WTC11 (cell line): Measurements from ENCODE around the gene SMARCA2. TPM values are rescaled to one million over a fixed set of nuclear protein-coding genes. Genes with fewer than 3 reads are reported as not detected.
A peak's percentile ranks its signal among the peaks of the same experiment; 100 is the strongest.

Source experiments
- ATAC-seq: fragments of 200-7000 bp; cut with Tn5 transposase; 2 replicates; pipeline ENCODE4 v1.10.0; 2021; ENCODE audit warnings: mild to moderate bottlenecking, moderate library complexity
- CTCF ChIA-PET: fragments of 300-600 bp; sonication (Branson Sonifier 250); formaldehyde crosslinking; loops from one replicate; lab custom pipeline; 2021; ENCODE audit warnings: antibody characterized with exemption; lab: Charles Lee
- POLR2A ChIA-PET: fragments of 350-600 bp; sonication (Branson Sonifier 250); formaldehyde crosslinking; loops from one replicate; lab custom pipeline; 2021; ENCODE audit warnings: antibody characterized with exemption; lab: Charles Lee
- DNase-seq: peaks from one replicate; pipeline ENCODE4 v3.0.0; 2021; ENCODE audit warnings: low spot score
- H3K27ac Mint-ChIP-seq: 2 replicates; pipeline ENCODE4 v1.8.0; 2021; ENCODE audit warnings: mixed read lengths
- H3K27me3 Mint-ChIP-seq: 2 replicates; pipeline ENCODE4 v1.8.0; 2021; ENCODE audit warnings: low read depth, mild to moderate bottlenecking, moderate library complexity, mixed read lengths
- H3K36me3 Mint-ChIP-seq: 2 replicates; pipeline ENCODE4 v1.8.0; 2021; ENCODE audit warnings: mixed read lengths
- H3K4me1 Mint-ChIP-seq: 2 replicates; pipeline ENCODE4 v1.8.0; 2022; ENCODE audit warnings: mixed read lengths
- H3K4me3 Mint-ChIP-seq: 2 replicates; pipeline ENCODE4 v1.8.0; 2021; ENCODE audit warnings: mild to moderate bottlenecking, moderate library complexity, mixed read lengths
- H3K9me3 Mint-ChIP-seq: 2 replicates; pipeline ENCODE4 v1.8.0; 2021; ENCODE audit warnings: mixed read lengths
- AR ChIP-seq: fragments of 250-450 bp; sonication (Bioruptor Pico); IDR thresholded peaks from 2 replicates; pipeline ENCODE4 v1.9.0; 2021; ENCODE audit warnings: mild to moderate bottlenecking
- ATF1 ChIP-seq: sonication (generic); formaldehyde crosslinking; IDR thresholded peaks from 2 replicates; pipeline ENCODE4 v1.8.1; 2023; ENCODE audit warnings: mild to moderate bottlenecking, moderate library complexity, missing genetic modification reagents
- ATF2 ChIP-seq: sonication (generic); formaldehyde crosslinking; IDR thresholded peaks from 2 replicates; pipeline ENCODE4 v1.8.1; 2022; ENCODE audit warnings: low read depth, missing genetic modification reagents, borderline replicate concordance
- ATF3 ChIP-seq: sonication (generic); formaldehyde crosslinking; conservative IDR thresholded peaks from 2 replicates; pipeline ENCODE4 v1.8.1; 2022; ENCODE audit warnings: mild to moderate bottlenecking, missing genetic modification reagents
- E2F5 ChIP-seq: sonication (generic); formaldehyde crosslinking; IDR thresholded peaks from 2 replicates; pipeline ENCODE4 v1.8.1; 2022; ENCODE audit warnings: mild to moderate bottlenecking, moderate library complexity, missing genetic modification reagents
- EMX1 ChIP-seq: fragments of 250-450 bp; sonication (Bioruptor Pico); IDR thresholded peaks from 2 replicates; pipeline ENCODE4 v1.8.0; 2021; ENCODE audit warnings: mild to moderate bottlenecking
- FOXK1 ChIP-seq: sonication (generic); formaldehyde crosslinking; IDR thresholded peaks from 2 replicates; pipeline ENCODE4 v1.8.0; 2022; ENCODE audit warnings: mild to moderate bottlenecking, moderate library complexity, missing genetic modification reagents
- IRF2 ChIP-seq: sonication (generic); formaldehyde crosslinking; IDR thresholded peaks from 2 replicates; pipeline ENCODE4 v1.8.0; 2022; ENCODE audit warnings: low read depth, missing genetic modification reagents, borderline replicate concordance
- KAT7 ChIP-seq: sonication (generic); formaldehyde crosslinking; IDR thresholded peaks from 2 replicates; pipeline ENCODE4 v1.8.1; 2023; ENCODE audit warnings: missing genetic modification reagents, mild to moderate bottlenecking, borderline replicate concordance
- MLX ChIP-seq: sonication (generic); formaldehyde crosslinking; IDR thresholded peaks from 2 replicates; pipeline ENCODE4 v1.8.1; 2023; ENCODE audit warnings: mild to moderate bottlenecking, missing genetic modification reagents, moderate library complexity
- MXD4 ChIP-seq: fragments of 250-450 bp; sonication (Bioruptor Pico); IDR thresholded peaks from 2 replicates; pipeline ENCODE4 v1.8.0; 2021; ENCODE audit warnings: mild to moderate bottlenecking, moderate library complexity, borderline replicate concordance
- MYBL2 ChIP-seq: sonication (generic); formaldehyde crosslinking; IDR thresholded peaks from 2 replicates; pipeline ENCODE4 v1.8.1; 2023; ENCODE audit warnings: mild to moderate bottlenecking, moderate library complexity, missing genetic modification reagents
- NFATC4 ChIP-seq: fragments of 250-450 bp; sonication (Bioruptor Pico); IDR thresholded peaks from 2 replicates; pipeline ENCODE4 v1.9.0; 2021; ENCODE audit warnings: mild to moderate bottlenecking
- NR1H2 ChIP-seq: sonication (generic); formaldehyde crosslinking; IDR thresholded peaks from 2 replicates; pipeline ENCODE4 v1.9.0; 2021; ENCODE audit warnings: mild to moderate bottlenecking, moderate library complexity, missing genetic modification reagents
- ZNF232 ChIP-seq: sonication (generic); formaldehyde crosslinking; IDR thresholded peaks from 2 replicates; pipeline ENCODE4 v1.8.0; 2022; ENCODE audit warnings: mild to moderate bottlenecking, missing genetic modification reagents
- ZNF425 ChIP-seq: fragments of 250-450 bp; sonication (Bioruptor Pico); conservative IDR thresholded peaks from 2 replicates; pipeline ENCODE4 v1.9.0; 2021; ENCODE audit warnings: mild to moderate bottlenecking
- total RNA-seq: library from RNA; stranded (reverse); gene quantifications from 3 replicates; pipeline ENCODE4 v1.2.3, GENCODE V29; 2021

Gene SMARCA2
- total RNA-seq, 1 experiment from 2014 or later, result 20.3 TPM

- Mint-ChIP-seq H3K36me3 (no peaks in the 10 kb centered on the region), H3K9me3 (no peaks in the 10 kb centered on the region), H3K27me3 (no peaks in the 10 kb centered on the region), H3K4me1 (peaks cover 43% of the 10 kb centered on the region), H3K27ac (peak overlapping the region; percentile 75; the same call in 1 of the 2 replicates), H3K4me3 (no peak overlapping the region)
- POLR2A ChIA-PET, result no interaction called here
- ATAC-seq (no peak), DNase-seq (no peak)
- TF ChIP-seq KAT7 (CRISPR knock-in tag) (no peak), ATF3 (CRISPR knock-in tag) (no peak), E2F5 (CRISPR knock-in tag) (no peak), AR (CRISPR knock-in tag) (no peak)
- CTCF ChIA-PET, result interaction anchor here (0.7 to 1.5 kb wide), 4 partner anchors 18 to 447 kb away, joined by 3 read pairs; no protein-coding TSS in a partner anchor
Measured at GRCh38 chr9:2178034-2178734, 163.0 kb downstream of the SMARCA2 start.

- H3K4me1 Mint-ChIP-seq, result peaks cover 46% of the 10 kb centered on the region
- CTCF ChIA-PET, result interaction anchor here (0.6 to 3.1 kb wide), 5 partner anchors 19 to 507 kb away, joined by 3 to 9 read pairs (median 4); no protein-coding TSS in a partner anchor
- no peaks in the 10 kb centered on the region for H3K27me3 Mint-ChIP-seq
- DNase-seq (no peak), ATAC-seq (0 out of 2 replicates have a peak, but pooled peaks have one; percentile 10)
- no peaks in the 10 kb centered on the region for H3K9me3 Mint-ChIP-seq
- H3K27ac Mint-ChIP-seq, result 0 out of 2 replicates have a peak overlapping the region, but pooled peaks have one; percentile 9
- no peaks in the 10 kb centered on the region for H3K36me3 Mint-ChIP-seq
- no peak overlapping the region for H3K4me3 Mint-ChIP-seq
- TF ChIP-seq ZNF232 (no peak), NFATC4 (no peak), ZNF425 (CRISPR knock-in tag) (no peak), ATF1 (CRISPR knock-in tag) (no peak), ATF2 (CRISPR knock-in tag) (no peak), MLX (no peak), EMX1 (CRISPR knock-in tag) (no peak), NR1H2 (CRISPR knock-in tag) (no peak), IRF2 (CRISPR knock-in tag) (no peak), FOXK1 (CRISPR knock-in tag) (no peak), E2F5 (CRISPR knock-in tag) (no peak), MXD4 (CRISPR knock-in tag) (no peak), MYBL2 (CRISPR knock-in tag) (no peak)
- POLR2A ChIA-PET, result no interaction called here
Measured at GRCh38 chr9:2179567-2179966, 164.4 kb downstream of the SMARCA2 start.
